HG02678 (cell line): ENCODE data around the gene SMG6.
"Not testable (repeated sequence)": the region's sequence is repeated elsewhere in the genome, so short reads cannot be mapped to it uniquely, and the experiment has no call there.

Experiments
- ATAC-seq: cut with Tn5 transposase; IDR thresholded peaks from one replicate; pipeline ENCODE4 v1.9.1; 2021; ENCODE audit warnings: mild to moderate bottlenecking, moderate library complexity; ENCODE audit not compliant: unreplicated experiment

Gene SMG6

DNA sequence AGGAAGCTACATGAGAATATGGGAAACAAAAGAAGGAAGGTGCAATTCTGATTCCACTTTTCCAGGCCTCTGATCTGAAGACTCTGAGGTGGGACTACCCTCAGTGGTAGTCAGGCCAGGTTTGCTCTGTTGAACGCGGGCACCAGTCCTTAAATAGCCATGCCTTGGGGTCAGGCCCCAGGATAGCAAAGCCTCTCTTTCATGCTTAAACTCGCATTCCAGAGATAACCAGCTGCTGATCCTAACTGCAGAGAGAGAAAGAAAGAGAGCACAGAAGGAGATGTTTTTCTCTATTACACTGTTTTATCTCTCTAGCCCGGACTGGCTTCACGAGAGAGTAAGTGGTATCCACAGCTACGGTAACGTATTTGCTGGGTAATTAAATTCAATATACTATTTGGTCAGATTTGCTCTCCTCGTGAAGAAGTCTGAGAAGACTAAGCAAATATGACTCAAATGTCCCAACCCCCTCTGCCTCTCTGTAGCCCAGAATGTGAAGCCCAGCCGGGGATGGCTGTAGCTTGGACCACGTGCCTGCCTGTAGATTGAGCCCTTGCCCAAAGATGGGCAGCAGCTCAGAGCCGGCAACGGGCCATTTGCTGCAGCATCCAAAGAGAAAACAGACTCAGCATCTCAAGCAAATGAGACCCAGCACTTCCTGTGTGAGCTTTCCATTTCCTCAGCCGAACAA, 122.2 kb downstream of the SMG6 start:
- ATAC-seq: no peak

DNA sequence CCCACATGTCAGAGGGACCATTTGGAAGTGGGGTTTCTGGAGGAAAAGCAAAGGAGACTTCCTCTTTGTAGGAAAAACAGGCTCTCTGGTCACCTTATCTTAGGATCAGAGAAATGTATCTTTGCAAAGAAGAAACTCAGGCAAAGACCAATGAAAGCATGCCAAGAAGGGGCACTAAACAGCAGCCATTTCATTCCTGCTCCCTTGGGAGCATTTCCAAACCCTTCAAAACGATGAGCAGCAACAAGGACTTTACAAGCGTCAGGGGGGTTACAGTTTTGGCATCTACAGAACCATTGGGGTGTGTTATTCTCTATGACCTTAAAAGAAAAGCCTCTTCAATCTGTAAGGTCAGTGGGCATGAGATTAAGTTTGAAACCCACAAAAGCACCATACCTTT, 122.8 kb downstream of the SMG6 start:
- no peak for ATAC-seq

DNA sequence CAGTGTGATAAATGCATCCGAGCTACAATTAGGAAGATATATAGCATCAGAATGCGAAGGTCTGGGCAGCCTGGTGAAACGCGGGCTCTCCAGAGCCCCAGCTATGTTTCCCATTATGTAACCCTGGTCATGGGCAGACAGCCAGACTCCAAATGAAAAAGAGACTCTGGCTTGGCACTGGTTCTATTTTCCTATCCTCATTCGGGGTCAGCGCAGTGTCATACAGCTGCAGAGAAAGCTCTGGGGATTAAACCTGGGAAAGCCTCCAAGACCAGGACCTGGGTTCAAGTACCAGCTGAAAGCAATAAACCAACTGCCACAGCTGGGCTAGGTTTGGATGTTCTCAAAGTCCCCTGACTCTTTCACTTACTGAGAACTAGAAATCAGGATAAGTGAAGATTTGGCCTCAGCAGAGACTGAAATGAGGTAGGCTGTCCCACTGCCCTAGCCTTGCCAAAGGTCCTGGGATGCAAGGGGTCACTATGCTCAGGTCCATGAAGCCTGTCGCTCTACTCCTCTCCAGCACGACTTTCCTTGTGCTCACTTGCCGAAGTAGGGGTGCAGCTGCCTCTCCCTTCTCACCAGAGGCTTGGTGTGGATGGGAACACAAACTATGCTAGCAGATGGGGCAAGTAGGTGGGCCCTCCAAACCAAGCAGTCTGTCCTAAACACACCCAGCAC, 123.8 kb downstream of the SMG6 start:
- ATAC-seq: no peak

DNA sequence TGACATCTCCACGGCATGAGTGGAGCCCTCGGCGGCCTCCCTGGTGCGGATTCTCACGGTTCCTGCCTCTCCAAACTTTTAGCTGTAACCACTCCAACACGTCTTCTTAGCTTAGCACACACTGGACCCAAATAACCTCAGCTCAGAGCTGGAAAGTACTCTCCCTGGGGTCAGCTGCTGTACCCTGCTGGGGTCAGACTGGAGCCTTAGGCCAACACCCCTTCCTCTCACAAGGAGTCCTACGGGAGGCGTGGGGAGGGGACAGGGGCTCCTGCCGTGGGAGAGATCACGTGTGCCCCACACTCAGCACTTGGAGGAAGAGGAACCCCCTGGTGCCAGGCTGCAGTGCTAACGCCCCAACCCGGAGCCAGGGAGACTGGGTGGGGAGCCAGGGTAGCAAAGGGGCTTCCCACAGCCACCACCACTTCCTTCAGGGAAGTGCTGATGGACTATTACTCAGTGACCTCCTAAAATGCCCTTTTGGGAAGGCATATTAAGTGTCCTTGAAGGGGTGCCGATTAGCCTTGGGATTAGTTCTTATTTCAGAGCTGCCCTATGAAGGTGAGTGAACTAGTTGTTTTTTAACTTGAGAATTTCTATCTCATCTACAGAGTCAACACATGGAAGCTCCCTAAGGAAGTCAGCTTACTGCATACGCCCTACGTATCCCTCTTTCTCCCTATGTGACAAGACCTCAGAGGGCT, 124.6 kb downstream of the SMG6 start:
- no peak for ATAC-seq

DNA sequence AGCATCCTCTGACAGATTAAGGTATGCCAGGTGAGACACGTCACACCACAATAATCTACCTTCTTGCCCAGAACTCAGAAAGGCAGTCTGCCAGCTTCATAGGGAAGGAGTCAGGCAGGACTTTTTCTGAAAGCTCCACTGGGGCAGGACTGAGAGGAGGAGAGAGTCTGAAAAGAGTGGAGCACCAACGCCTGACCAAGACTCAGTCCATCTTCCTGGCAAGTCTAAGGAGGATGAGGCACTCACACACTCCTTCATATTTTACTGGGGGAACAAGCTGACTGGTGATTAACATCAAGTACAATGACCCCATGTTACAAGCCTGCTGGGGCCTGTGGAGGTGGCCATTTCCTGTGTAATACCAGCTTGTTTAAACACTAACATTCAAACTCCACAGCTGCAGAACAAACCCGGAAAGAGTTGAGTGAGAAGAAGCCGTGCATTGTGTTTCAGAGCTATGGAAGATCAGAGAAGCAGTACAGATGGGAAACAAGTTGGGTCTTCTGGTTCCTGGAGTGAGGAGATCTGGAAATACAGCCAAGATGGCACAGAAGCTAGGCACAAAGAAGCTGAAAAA, 126.3 kb downstream of the SMG6 start:
- ATAC-seq: no peak

DNA sequence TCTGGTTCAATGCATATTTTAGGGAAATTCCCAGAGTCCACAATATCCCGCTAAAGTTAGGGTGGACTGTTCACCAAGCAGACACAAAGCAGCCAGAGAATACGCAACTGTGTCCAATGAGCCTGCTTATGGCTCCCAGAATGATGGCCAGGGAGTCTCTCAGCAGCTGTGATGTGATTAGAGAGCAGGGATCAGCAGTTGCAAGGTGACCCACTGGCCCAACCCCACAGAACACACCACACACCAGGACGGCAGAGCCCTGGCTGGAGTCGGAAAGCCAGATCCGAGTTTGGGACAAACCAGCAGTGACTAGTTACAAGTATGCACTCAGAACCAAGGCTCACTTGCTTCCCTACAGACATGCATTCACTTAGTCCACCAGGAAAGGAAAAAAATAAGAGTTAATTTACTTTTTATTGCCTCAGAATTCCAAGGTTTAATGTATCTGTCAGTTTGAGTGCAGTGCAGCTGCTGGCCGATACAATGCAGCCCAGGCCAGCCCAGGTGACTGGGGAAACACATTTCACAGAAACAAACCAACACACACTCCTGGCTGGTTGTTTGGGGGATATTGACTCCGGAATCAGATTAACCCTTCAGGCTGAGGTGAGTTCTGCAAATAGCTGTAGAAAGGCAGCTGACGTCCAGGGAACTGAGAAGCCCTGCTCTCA, 127.0 kb downstream of the SMG6 start:
- ATAC-seq: no peak

DNA sequence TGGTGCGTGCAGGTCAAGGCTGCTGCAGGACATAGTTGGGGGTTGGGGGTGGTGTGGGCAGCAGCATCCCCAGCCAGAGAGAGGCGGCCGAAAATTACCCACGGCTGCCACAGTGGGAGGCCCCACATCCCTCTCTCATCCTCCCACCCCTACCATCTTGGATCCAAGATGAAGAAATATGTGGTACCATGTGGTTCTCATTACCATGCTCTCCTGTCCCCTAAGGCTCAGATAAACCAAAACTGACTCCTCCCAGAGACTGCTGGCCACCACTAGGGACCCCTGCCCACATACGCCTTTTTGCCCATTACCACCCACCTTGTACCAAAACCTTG, 128.3 kb downstream of the SMG6 start:
- ATAC-seq: no peak

DNA sequence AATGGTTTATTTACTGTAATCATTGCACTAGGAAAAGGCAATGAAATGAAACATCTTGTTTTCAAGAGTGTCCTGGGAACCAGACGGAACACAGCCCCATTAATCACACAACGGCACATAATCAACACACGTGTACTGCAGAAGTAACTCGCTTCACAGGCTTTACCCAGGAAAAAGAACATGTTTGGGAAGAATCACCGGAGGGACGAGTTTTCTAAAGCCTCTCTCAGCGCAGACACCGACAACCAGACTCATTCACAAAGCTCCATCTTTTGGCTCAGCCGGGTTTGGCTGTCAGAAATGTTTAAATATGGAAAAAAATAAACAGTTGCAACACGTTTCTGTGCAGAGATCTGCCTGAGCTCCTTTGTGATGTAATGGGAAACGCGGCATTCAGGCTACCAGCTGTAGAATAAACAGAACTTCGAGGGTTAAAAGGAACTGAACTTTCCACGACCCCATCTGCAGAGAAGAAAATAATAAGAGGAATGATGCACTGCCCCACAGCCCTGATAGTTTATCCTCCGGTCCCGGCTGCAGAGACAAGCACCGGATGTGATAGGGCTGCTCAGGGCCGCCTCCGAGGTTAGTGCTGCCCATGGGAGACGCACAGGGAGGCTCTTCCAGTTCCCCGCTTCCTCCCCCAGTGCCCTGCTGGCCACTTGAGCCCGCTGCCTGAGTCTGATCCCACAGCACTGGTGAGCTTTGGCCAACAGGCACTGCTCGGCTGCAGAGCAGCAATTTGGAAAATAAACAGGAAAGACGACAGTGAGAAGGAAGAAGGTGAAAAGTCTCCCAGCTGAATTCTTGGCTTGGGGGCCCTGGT, 128.9 kb downstream of the SMG6 start:
- no peak for ATAC-seq

DNA sequence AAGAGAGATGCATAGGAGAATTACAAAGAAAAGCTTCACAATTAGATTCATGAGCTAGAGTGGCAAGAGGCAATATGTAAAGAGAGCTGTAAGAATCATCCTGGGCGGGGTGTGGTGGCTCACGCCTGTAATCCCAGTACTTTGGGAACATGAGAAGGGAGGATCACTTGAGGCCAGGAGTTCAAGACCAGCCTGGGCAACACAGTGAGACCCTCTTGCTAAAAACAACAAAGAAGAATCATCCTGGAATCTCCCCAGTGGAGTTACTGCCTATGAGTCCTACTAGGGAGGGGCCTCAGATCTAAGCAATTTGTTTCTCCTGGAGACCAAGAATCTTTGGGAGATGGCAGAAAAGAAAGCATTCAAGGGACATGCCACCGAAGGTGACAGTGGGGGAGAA, 129.6 kb downstream of the SMG6 start:
- no peak for ATAC-seq

DNA sequence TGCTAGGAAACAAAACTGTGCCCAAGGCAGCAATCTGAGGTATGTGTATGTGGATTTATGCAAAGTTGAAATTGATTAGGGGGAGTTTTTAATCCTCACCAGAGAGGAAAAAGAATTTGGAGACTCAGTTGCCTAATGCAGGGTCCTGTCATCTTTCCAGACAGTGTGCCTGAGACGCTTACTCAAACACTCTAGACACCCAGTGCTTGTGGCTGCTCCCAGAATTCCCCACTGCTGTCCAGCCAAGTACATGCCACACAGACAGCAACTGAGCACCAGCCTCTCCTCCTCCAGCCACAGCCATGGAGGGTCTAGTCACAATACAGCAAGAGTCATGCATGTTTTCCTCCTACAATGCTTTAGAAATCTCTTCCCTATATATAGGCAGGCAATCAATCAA, 130.6 kb downstream of the SMG6 start:
- ATAC-seq: no peak

DNA sequence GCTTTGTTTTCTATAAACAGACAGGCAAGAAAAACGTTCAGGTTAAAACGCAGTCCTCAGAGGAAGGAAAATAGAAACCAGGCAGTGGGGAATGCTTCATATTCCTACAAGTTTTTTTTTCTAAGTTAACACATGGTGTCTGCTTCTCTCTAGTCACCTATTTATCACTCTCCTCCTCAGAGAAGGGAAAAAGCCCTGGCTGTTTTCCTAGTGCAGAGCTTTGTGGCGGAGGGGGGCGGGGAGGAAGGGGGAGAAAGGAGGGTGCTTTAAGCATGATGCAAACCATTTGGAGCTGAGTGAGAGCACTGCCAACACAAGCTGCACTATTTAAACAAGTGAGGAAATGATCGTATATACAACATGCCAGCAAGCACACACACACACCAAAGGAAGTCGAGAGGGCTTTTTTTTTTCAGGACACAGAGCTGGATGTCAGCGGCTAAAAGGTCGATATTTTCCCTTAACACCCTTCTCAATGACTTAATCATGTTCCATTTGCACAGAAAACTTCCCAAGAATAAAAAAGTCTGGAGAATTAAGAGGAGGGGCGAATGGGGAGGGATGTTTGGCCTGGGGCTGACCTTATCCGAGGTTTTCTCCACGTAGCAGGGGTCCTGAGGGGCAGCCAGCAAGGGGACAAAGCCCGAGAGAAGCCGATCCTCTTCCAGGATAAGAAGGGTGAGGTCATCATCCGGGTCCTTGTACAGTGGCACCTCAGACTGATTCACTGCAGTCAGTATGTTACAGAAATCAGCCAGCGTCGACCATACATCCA, 131.3 kb downstream of the SMG6 start:
- ATAC-seq: no peak

DNA sequence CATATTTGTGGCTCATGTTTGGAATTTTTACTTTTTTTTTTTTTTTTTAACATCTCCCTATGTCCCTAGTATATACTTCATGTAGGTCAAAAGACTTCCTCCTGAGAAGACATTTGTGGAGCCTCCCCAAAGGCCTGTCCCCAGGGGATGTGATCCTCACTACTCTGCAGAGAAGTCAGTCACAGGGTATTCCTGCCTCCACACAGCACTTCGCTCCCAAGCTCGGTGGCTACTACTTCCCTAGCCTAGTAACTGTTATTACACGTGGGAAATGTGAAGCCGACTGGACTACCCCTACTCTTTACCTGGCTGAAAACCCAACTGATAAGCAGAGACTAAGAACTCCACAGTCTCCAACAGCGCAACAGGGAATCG, 131.9 kb downstream of the SMG6 start:
- ATAC-seq: no peak

DNA sequence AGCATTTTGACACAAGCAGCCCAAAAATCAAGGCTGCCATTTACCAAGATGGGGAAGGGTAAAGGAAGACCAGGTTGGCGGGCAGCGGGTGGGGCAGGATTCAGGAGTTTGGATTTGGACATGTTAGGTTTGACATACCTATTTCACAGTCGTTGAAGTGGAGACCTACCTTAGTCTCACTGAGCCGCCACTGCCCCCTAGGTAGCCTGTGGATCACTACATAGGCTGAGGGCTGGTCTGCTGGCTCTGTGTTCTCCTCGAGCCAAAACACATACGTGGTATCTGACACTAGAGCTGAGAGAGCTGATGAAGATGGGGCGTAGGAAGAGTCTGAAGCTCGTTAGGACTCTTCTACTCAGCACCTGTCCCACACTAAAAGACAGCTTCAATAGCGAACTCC, 133.6 kb downstream of the SMG6 start:
- ATAC-seq: no peak

DNA sequence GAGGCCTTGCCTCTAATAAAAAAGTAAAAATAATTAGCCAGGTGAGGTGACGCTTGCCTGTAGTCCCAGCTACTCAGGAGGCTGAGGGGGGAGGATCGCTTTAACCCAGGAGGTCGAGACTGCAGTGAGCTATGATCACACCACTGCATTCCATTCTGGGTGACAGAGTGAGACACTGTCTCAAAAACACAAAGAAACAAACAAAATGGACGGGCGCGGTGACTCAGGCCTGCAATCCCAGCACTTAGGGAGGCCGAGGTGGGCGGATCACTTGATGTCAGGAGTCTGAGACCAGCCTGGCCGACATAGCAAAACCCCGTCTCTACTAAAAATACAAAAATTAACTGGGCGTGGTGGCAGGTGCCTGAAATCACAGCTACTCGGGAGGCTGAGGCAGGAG, 137.9 kb downstream of the SMG6 start:
- not testable (repeated sequence) for ATAC-seq

DNA sequence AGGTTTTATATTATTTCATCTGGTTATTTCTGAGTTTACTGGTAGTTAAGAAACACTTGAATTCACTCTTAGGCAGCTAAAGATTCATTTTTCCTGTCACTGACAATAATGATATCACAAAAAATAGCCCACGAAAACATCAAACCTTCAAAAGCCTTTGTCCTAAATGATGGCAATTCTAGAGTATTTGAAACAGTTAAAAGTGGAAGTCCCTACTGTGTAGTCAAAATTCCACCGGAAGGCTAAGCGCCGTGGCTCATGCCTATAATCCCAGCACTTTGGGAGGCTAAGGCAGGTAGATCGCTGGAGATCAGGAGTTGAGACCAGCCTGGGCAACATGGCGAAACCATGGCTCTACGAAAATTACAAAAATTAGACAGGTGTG, 145.2 kb downstream of the SMG6 start:
- ATAC-seq: no peak

DNA sequence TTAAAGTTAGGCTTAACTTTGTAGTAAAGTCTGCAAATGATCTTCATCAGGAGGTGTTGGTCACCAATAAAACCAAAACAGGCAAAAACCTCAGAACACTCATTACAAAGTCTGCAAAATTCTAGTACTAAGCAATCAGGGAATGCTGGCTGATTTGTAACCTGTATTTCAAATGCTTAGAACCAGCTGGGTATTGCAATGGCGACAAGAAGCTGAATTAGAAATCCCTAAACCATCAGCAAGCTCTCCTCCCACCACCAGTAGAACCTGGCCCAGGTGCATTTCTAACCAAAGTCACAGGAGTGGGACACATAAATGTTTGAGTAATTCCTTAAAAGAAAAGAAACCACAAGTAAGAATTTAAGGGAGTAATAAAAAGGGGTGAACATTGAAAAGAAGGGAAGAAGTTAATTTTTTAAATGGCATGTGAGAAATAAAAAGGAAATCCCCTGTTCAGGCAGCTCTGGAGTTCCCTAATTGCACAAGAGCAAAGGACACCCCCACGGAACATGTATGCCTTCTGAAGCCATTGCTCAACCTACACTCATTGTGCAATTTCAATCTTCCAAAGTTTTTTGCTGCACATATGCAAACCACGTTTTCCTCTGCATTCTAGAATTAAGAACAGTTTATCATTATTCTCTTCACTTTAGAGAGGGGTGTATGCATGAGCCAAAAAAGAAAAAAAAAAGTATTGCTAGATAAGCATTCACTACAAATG, 145.8 kb downstream of the SMG6 start:
- no peak for ATAC-seq

DNA sequence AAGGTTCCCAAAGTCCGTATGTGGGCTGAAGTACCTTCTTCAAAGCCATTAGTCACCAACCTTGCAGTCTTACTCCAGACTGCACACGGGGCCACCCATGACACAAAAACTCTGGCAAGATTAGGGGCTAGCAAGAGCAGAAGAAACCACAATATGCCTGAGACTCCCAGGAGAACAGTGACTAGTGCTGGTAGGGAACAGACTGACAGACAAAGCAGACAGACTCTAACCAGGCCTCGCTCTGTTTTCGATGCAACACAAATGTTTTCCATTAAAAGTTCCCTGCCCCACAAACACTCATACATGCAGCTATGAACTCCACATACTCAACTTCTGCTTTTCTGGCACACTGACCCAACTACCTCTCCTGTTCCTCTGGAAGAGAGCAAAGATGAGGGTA, 146.5 kb downstream of the SMG6 start:
- no peak for ATAC-seq

DNA sequence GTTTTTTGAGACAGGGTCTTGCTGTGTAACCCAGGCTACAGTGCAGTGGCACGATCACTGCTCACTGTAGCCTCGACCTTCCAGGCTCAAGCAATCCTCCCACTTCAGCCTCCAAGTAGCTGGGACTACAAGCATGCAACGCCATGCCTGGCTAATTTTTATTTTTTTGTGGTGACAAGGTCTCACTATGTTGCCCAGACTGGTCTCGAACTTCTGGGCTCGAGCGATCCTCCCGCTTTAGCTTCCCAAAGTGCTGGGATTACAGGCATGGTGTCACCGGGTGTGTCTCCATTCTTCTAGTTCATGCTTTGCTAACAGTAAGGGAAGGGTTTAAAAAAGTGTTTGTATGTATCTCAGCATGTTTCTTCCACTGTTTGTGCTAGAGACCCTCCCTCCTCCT, 146.9 kb downstream of the SMG6 start:
- no peak for ATAC-seq

DNA sequence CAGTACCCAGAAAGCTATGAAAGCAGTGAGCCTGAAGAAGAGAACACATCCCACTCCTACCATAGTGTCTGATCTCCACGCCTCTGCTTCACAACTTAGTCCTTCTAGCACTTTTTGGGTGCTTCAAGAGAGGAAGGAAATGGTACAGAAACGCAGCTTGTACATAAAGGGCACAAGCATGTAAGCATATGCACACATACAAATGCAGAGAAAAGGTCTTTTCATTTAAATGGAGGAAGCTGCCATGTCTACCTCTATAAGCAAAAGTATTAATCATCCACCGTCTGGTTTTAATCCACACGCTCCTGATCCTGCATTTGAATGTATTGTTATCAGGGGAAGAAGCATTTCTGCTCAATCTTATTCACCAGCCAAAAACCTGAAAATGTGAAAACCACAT, 148.0 kb downstream of the SMG6 start:
- ATAC-seq: no peak
